ENCODE data around the gene TMEM236. TPM values are rescaled to one million over a fixed set of nuclear protein-coding genes. Genes with fewer than 3 reads are reported as not detected.

The TMEM236 gene
- total RNA-seq, 2 experiments from 2014 or later: 0.05 to 0.06 TPM

DNA sequence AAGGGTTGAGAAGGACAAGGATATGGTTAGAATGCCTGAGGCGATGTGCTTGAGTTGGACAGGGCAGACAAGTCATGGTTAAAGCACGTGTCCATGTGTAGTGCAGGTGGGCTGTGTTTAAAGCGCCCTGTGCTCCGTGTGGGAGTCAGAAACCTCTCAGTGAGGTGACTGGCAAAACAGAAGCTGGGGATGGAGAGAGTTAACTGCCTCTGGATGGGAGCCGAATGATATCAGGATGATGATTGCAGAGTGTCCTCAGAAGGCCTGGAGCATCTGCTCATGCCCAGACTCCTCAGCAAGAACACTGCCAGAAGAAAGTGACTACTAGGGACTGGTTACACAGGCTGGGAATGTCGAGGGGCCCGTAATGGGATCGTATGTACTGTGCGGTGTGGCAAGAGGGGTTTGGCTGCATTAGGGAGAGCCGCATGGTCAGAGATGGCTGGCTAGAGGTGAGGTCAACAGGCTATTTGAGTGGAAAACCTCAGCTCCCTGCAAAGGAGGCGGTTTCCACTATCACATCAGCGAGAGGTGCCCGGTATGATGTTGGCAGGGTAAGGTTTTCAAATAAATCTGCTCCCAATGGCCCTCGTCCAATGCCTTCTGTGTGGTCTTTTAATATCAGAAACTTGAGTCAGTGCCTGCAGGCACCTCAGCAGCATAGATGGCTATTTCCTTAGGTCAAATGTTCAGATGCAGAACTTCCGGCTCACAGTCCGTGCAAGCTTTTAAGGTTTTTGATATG lies 31.1 kb downstream of the TMEM236 start:
- no peaks in the 10 kb centered on the region for H3K4me1 Mint-ChIP-seq (ENCODE audit: low read depth)
- Histone ChIP-seq H3K4me3 (ENCODE audit: low read length) (no peak overlapping the region), H3K27ac (ENCODE audit: low read depth in 1 of 2, low read length in 2 of 2) (no peak overlapping the region), H3K4me1 (ENCODE audit: insufficient read depth, low read length) (no peaks in the 10 kb centered on the region), H3K36me3 (ENCODE audit: insufficient read depth, low read length) (no peaks in the 10 kb centered on the region), H3K27me3 (ENCODE audit: control insufficient read depth in 1 of 2, insufficient read depth in 2 of 2, low read length in 2 of 2) (no peaks in the 10 kb centered on the region), H3K9me3 (ENCODE audit: control insufficient read depth in 1 of 2, insufficient read depth in 1 of 2, low read length in 2 of 2) (no peaks in the 10 kb centered on the region)
- TF ChIP-seq, protein P1, sequence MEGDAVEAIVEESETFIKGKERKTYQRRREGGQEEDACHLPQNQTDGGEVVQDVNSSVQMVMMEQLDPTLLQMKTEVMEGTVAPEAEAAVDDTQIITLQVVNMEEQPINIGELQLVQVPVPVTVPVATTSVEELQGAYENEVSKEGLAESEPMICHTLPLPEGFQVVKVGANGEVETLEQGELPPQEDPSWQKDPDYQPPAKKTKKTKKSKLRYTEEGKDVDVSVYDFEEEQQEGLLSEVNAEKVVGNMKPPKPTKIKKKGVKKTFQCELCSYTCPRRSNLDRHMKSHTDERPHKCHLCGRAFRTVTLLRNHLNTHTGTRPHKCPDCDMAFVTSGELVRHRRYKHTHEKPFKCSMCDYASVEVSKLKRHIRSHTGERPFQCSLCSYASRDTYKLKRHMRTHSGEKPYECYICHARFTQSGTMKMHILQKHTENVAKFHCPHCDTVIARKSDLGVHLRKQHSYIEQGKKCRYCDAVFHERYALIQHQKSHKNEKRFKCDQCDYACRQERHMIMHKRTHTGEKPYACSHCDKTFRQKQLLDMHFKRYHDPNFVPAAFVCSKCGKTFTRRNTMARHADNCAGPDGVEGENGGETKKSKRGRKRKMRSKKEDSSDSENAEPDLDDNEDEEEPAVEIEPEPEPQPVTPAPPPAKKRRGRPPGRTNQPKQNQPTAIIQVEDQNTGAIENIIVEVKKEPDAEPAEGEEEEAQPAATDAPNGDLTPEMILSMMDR (IDR thresholded peaks at IDR 0.05): no peak
- H3K27ac Mint-ChIP-seq: no peak overlapping the region
- no peaks in the 10 kb centered on the region for H3K9me3 Mint-ChIP-seq
- ChIA-PET POLR2A (no interaction called here), CTCF (no interaction called here)
- DNase-seq (no peak), ATAC-seq (ENCODE audit: poor library complexity) (no peak)
- no peak overlapping the region for H3K4me3 Mint-ChIP-seq
- H3K36me3 Mint-ChIP-seq (ENCODE audit: low read depth): no peaks in the 10 kb centered on the region
- H3K27me3 Mint-ChIP-seq: no peaks in the 10 kb centered on the region
- intact Hi-C loops (cut with DNase I, micrococcal nuclease): no loop called here

DNA sequence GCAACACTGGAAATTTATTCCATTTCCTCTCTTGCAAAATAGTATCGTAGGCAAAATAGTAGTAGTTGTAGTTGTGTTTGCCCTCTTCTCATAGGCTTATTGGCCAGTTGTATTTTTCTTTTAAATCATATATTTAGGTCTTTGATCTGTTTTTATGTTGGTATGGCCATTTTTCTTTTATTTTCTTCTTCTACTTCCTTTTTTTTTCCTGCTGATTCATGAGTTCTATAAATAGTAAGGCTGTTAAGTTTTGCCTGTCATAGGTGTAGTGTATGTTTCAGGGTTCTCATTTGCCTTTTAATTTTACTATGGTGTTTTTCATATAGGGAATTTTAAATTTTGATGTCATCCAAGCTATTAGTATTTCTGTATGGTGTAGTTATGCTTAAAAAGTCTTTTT lies 31.8 kb downstream of the TMEM236 start:
- TF ChIP-seq, protein P1 (IDR thresholded peaks at IDR 0.05): no peak
- Mint-ChIP-seq H3K27me3 (peaks cover under 1% of the 10 kb centered on the region), H3K36me3 (ENCODE audit: low read depth) (no peaks in the 10 kb centered on the region), H3K4me3 (no peak overlapping the region), H3K9me3 (no peaks in the 10 kb centered on the region), H3K27ac (no peak overlapping the region), H3K4me1 (ENCODE audit: low read depth) (no peaks in the 10 kb centered on the region)
- no peaks in the 10 kb centered on the region for H3K4me1 ChIP-seq (ENCODE audit: insufficient read depth, low read length)
- intact Hi-C loops (cut with DNase I, micrococcal nuclease): no loop called here
- H3K9me3 ChIP-seq (ENCODE audit: control insufficient read depth in 1 of 2, insufficient read depth in 1 of 2, low read length in 2 of 2): no peaks in the 10 kb centered on the region
- no peaks in the 10 kb centered on the region for H3K36me3 ChIP-seq (ENCODE audit: insufficient read depth, low read length)
- ChIA-PET POLR2A (no interaction called here), CTCF (no interaction called here)
- DNase-seq: no peak
- no peaks in the 10 kb centered on the region for H3K27me3 ChIP-seq (ENCODE audit: control insufficient read depth in 1 of 2, insufficient read depth in 2 of 2, low read length in 2 of 2)
- H3K4me3 ChIP-seq (ENCODE audit: low read length): no peak overlapping the region
- no peak overlapping the region for H3K27ac ChIP-seq (ENCODE audit: low read depth in 1 of 2, low read length in 2 of 2)
- no peak for ATAC-seq (ENCODE audit: poor library complexity)

DNA sequence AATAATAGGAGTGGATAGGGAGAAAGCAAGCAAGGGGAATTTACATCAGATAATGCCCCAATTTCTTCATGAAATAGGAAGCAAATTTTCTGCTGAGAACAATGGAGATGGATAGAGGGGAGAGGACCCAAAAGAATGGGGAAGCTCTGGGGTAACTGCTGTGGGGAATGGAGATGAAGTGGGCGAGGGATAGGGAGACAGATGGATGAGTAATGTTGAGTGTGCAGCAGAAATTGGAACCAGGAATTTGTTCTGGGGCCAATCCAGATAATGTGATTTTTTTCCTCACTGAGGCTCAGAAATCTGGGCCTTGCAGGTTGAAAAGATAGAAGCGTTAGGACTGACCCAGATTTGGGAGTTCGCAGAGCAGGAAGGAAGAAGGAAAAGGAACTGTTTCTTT lies 32.7 kb downstream of the TMEM236 start:
- Histone ChIP-seq H3K36me3 (ENCODE audit: insufficient read depth, low read length) (no peaks in the 10 kb centered on the region), H3K27me3 (ENCODE audit: control insufficient read depth in 1 of 2, insufficient read depth in 2 of 2, low read length in 2 of 2) (no peaks in the 10 kb centered on the region), H3K27ac (ENCODE audit: low read depth in 1 of 2, low read length in 2 of 2) (no peak overlapping the region), H3K4me3 (ENCODE audit: low read length) (no peak overlapping the region), H3K9me3 (ENCODE audit: control insufficient read depth in 1 of 2, insufficient read depth in 1 of 2, low read length in 2 of 2) (no peaks in the 10 kb centered on the region), H3K4me1 (ENCODE audit: insufficient read depth, low read length) (no peaks in the 10 kb centered on the region)
- Mint-ChIP-seq H3K9me3 (no peaks in the 10 kb centered on the region), H3K27me3 (peaks cover 4% of the 10 kb centered on the region), H3K36me3 (ENCODE audit: low read depth) (no peaks in the 10 kb centered on the region), H3K27ac (no peak overlapping the region), H3K4me1 (ENCODE audit: low read depth) (no peaks in the 10 kb centered on the region), H3K4me3 (no peak overlapping the region)
- ATAC-seq (ENCODE audit: poor library complexity) (no peak), DNase-seq (no peak)
- ChIA-PET POLR2A (no interaction called here), CTCF (no interaction called here)
- intact Hi-C loops (cut with DNase I, micrococcal nuclease): no loop called here
- TF ChIP-seq, protein P1 (IDR thresholded peaks at IDR 0.05): no peak

Measured in CD4-positive, alpha-beta T cell (primary cell).